Activated CD8-positive, alpha-beta T cell treated with anti-CD3 and anti-CD28 coated beads for 36 hours (primary cell): ENCODE data around the gene ELAVL3. TPM values are rescaled to one million over a fixed set of nuclear protein-coding genes. Genes with fewer than 3 reads are reported as not detected.
A peak's percentile ranks its signal among the peaks of the same experiment; 100 is the strongest.

Source experiments
- ATAC-seq: fragments of 200-7000 bp; cut with Tn5 transposase; one replicate; pipeline ENCODE4 v1.10.0; 2021; ENCODE audit warnings: mild to moderate bottlenecking, moderate library complexity
- CTCF ChIA-PET: fragments of 350-600 bp; sonication (Branson Sonifier 250); formaldehyde crosslinking; loops from one replicate; lab custom pipeline; 2021; ENCODE audit warnings: antibody characterized with exemption; lab: Charles Lee
- POLR2A ChIA-PET: fragments of 350-600 bp; sonication (Branson Sonifier 250); formaldehyde crosslinking; loops from one replicate; lab custom pipeline; 2021; ENCODE audit warnings: antibody characterized with exemption; lab: Charles Lee
- DNase-seq: peaks from one replicate; pipeline ENCODE4 v3.0.0-alpha.2; 2020
- H3K27ac Mint-ChIP-seq: one replicate; pipeline ENCODE4 v1.8.0; 2021; ENCODE audit warnings: mild to moderate bottlenecking, mixed read lengths
- H3K27me3 Mint-ChIP-seq: one replicate; pipeline ENCODE4 v1.8.0; 2021; ENCODE audit warnings: mixed read lengths
- H3K36me3 Mint-ChIP-seq: one replicate; pipeline ENCODE4 v1.8.0; 2021; ENCODE audit warnings: low read depth, mixed read lengths
- H3K4me1 Mint-ChIP-seq: one replicate; pipeline ENCODE4 v1.8.0; 2021; ENCODE audit warnings: low read depth, mixed read lengths
- H3K4me3 Mint-ChIP-seq: one replicate; pipeline ENCODE4 v1.8.0; 2021; ENCODE audit warnings: mild to moderate bottlenecking, moderate library complexity, mixed read lengths
- H3K9me3 Mint-ChIP-seq: one replicate; pipeline ENCODE4 v1.8.0; 2021; ENCODE audit warnings: mixed read lengths
- intact Hi-C: fragments of 100-400 bp; cut with micrococcal nuclease; formaldehyde crosslinking; loops from one replicate; pipeline ENCODE4 v1.10.0; 2022
- microRNA-seq: library from miRNA; unstranded; fragments of <30 nt; microRNA quantifications from one replicate; pipeline ENCODE4 v1.2.0, GENCODE V29; 2022; ENCODE audit warnings: borderline microRNAs expressed, borderline replicate concordance
- total RNA-seq, 2 experiments: library from RNA; stranded (reverse); gene quantifications; one replicate each; pipeline ENCODE4 v1.2.3, GENCODE V29; 2021
- TF ChIP-seq, protein P1 (sequence below): fragments of 200-600 bp; IDR thresholded peaks from one replicate; pipeline ENCODE4 v1.8.0; 2022; ENCODE audit warnings: antibody characterized with exemption, mild to moderate bottlenecking

Gene ELAVL3
- total RNA-seq, 2 experiments from 2014 or later: not detected

DNA sequence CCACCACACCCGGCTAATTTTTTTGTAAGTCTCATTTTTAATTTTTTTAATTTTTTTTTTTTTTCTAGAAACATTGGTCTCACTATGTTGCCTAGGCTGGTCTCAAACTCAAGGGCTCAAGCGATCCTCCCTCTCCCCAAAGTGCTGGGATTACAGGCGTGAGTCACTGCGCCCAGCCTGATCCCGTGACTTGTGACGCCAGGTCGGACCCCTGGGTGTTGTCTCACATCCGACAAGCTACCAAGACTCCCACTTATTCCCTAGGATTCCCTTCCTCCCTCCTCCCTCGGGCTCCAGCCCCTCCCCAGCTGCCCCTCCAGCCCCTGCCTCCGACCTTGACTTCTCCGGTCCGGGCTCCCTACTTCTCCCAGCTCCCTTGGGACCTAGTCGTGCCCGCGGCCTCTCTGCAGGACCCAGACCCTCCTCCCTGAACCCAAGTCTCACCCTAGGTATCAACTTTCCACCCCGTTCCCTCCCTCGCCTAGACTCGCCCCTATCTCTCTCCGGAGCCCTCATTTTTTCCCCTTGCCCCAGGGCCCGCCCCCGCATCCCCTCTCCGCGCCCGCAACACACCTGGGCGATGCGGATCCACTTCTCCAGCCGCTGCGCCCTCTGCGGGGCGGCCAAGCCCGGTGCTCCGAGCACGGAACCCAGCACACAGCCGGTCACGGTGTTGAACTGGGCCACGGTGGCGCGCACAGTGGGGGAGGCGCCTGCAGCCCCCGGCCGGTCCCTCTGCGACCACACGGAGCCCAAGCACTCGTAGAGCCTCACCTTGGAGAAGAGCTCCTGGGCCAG lies 74.8 kb downstream of the ELAVL3 start:
- ChIA-PET CTCF (interaction anchor here (0.9 to 2.5 kb wide), 2 partner anchors 25 to 76 kb away, joined by 3 to 9 read pairs; no protein-coding TSS in a partner anchor), POLR2A (interaction anchor here (1.4 kb wide), 1 partner anchor 20 kb away, joined by 3 read pairs; no protein-coding TSS in a partner anchor)
- ATAC-seq (peak; percentile 68), DNase-seq (peak; percentile 70)
- no peak overlapping the region for H3K4me3 Mint-ChIP-seq
- intact Hi-C loops: no loop called here
- TF ChIP-seq, protein P1, sequence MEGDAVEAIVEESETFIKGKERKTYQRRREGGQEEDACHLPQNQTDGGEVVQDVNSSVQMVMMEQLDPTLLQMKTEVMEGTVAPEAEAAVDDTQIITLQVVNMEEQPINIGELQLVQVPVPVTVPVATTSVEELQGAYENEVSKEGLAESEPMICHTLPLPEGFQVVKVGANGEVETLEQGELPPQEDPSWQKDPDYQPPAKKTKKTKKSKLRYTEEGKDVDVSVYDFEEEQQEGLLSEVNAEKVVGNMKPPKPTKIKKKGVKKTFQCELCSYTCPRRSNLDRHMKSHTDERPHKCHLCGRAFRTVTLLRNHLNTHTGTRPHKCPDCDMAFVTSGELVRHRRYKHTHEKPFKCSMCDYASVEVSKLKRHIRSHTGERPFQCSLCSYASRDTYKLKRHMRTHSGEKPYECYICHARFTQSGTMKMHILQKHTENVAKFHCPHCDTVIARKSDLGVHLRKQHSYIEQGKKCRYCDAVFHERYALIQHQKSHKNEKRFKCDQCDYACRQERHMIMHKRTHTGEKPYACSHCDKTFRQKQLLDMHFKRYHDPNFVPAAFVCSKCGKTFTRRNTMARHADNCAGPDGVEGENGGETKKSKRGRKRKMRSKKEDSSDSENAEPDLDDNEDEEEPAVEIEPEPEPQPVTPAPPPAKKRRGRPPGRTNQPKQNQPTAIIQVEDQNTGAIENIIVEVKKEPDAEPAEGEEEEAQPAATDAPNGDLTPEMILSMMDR: no peak
- H3K4me1 Mint-ChIP-seq: no peaks in the 10 kb centered on the region
- H3K27ac Mint-ChIP-seq: no peak overlapping the region
- H3K27me3 Mint-ChIP-seq: peaks cover 5% of the 10 kb centered on the region
- no peaks in the 10 kb centered on the region for H3K9me3 Mint-ChIP-seq
- H3K36me3 Mint-ChIP-seq: no peaks in the 10 kb centered on the region

DNA sequence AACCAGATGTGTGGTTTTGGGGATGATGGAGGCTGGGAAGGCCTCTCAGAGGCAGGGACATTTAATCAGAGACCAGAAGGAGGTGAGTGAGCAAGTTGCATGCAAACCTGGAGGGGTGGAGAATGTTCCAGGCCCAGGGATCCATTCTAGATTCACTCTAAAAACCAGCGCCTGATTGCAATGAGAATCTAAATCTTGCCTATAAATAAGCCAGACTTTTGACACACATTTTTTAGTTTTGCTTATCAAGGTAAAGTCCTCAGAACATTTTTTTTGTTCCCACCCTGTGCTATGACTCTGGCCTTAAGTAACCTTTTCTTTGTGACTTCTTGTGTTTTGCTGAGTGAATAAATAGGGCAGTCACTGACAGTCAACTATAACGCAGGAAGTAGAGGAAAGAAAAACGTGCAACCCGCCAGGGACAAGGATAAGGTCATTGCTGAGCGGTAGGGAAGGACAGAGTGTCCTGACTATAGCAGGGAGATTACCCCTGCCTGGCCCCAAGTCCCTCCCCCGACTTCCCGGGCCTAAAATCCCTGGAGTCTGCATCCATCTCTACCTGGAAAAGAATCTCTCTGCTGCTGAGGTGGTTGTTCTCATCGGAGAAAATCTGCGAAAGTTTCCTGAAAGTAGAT lies 76.1 kb downstream of the ELAVL3 start:
- Mint-ChIP-seq H3K4me3 (no peak overlapping the region), H3K27ac (no peak overlapping the region), H3K36me3 (no peaks in the 10 kb centered on the region), H3K27me3 (peaks cover 6% of the 10 kb centered on the region), H3K4me1 (no peaks in the 10 kb centered on the region), H3K9me3 (no peaks in the 10 kb centered on the region)
- POLR2A ChIA-PET: no interaction called here
- TF ChIP-seq, protein P1: no peak
- DNase-seq (no peak), ATAC-seq (no peak)
- CTCF ChIA-PET: no interaction called here
- intact Hi-C loops: no loop called here

DNA sequence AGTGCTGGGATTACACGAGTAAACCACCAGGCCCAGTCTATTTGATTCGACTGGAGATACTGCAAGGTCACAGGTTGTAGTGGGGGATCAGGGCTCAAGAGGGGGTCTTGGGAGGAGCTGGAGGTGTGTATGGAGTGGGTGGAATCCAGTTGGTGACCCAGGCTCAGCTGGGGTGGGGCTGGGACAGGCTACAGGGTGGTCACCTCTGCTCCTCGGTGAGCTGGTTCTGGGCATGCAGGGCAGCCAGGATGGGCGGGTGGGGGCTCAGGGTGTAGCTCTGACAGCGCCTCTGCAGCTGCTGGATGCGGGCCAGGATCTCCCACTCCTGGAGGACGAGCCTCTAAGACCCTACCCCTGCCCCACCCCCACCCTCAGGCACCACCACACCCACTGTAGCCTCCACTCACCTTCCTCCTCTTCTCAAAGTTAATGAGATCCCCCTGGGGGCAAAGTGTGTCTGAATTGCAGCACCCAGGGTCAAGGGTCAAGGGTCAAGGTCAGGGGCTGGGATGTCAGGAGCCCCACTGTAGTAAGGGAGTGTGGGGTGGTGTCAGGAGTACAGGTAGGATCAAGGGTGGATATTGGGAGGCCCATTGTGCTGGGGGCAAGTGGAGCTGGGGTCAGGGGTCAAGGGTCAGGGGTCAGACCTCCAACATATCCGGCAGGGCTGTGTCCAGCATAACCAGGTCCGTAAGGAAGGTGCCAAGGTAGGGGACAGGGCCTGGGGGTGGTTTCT lies 78.9 kb downstream of the ELAVL3 start:
- H3K36me3 Mint-ChIP-seq: no peaks in the 10 kb centered on the region
- ChIA-PET POLR2A (no interaction called here), CTCF (interaction anchor here (0.6 kb wide), 1 partner anchor 10 kb away, joined by 3 read pairs; no protein-coding TSS in a partner anchor)
- intact Hi-C loops: no loop called here
- TF ChIP-seq, protein P1: no peak
- ATAC-seq (no peak), DNase-seq (no peak)
- H3K4me1 Mint-ChIP-seq: no peaks in the 10 kb centered on the region
- no peak overlapping the region for H3K4me3 Mint-ChIP-seq
- no peak overlapping the region for H3K27ac Mint-ChIP-seq
- H3K27me3 Mint-ChIP-seq: peaks cover 6% of the 10 kb centered on the region
- no peaks in the 10 kb centered on the region for H3K9me3 Mint-ChIP-seq

Small RNA genes lying within 50 kb of the gene (microRNA-seq; reads per million reads assigned to microRNA genes)
- gene MIR7974: 45.1 reads per million, percentile 56 among the genes with 10 or more reads in this experiment

Other genes with a start within 250 kb of the ELAVL3 start
- gene ANGPTL8, start 241.4 kb downstream of the ELAVL3 start, total RNA-seq: not detected
- 1 to 10 TPM; 4.5 to 7.9 TPM for gene DOCK6, start 218.5 kb downstream of the ELAVL3 start, total RNA-seq
- not detected for gene TSPAN16, start 184.9 kb downstream of the ELAVL3 start, total RNA-seq
- gene RAB3D, start 141.4 kb downstream of the ELAVL3 start, total RNA-seq: 1 to 10 TPM; 6.7 to 7.0 TPM
- gene TMEM205, start 134.8 kb downstream of the ELAVL3 start, total RNA-seq: 10 to 100 TPM; 24.3 to 25.6 TPM
- gene CCDC159, start 134.5 kb downstream of the ELAVL3 start, total RNA-seq: 10 to 100 TPM in 1 of 2 experiments, 1 to 10 TPM in 1; 9.7 to 10.5 TPM
- gene PLPPR2, start 125.6 kb downstream of the ELAVL3 start, total RNA-seq: 1 to 10 TPM; 1.2 to 1.8 TPM
- 1 to 10 TPM; 1.5 to 1.8 TPM for gene SWSAP1, start 106.4 kb downstream of the ELAVL3 start, total RNA-seq
- 1 to 10 TPM; 7.0 to 9.8 TPM for gene EPOR, start 96.7 kb downstream of the ELAVL3 start, total RNA-seq
- gene RGL3, start 61.7 kb downstream of the ELAVL3 start, total RNA-seq: not detected
- gene ODAD3, start 45.9 kb downstream of the ELAVL3 start, total RNA-seq: under 1 TPM; 0.47 to 0.70 TPM
- gene PRKCSH, start 45.4 kb downstream of the ELAVL3 start, total RNA-seq: 100 to 1,000 TPM; 207 to 211 TPM
- 10 to 100 TPM; 11.1 to 14.7 TPM for gene ZNF653, start 24.8 kb upstream of the ELAVL3 start, total RNA-seq
- gene ECSIT, start 48.1 kb upstream of the ELAVL3 start, total RNA-seq: 10 to 100 TPM; 51.2 to 53.9 TPM
- gene CNN1, start 57.8 kb upstream of the ELAVL3 start, total RNA-seq: not detected
- gene ELOF1, start 78.2 kb upstream of the ELAVL3 start, total RNA-seq: 10 to 100 TPM; 41.3 to 45.7 TPM
- gene ACP5, start 96.6 kb upstream of the ELAVL3 start, total RNA-seq: 1 to 10 TPM; 4.7 to 6.2 TPM
- gene ZNF627, start 116.4 kb upstream of the ELAVL3 start, total RNA-seq: 1 to 10 TPM; 6.1 to 6.5 TPM